SK-N-SH treated with all-trans-retinoic acid at 6 μM for 48 hours (cell line): ENCODE data around the gene IRF2BPL.
"Not testable (repeated sequence)": the region's sequence is repeated elsewhere in the genome, so short reads cannot be mapped to it uniquely, and the experiment has no call there.

Experiments
- CSRNP3 ChIP-seq: fragments of 250-450 bp; sonication (Bioruptor Pico); IDR thresholded peaks from 2 replicates; pipeline ENCODE4 v1.5.1; 2021; ENCODE audit warnings: mild to moderate bottlenecking, moderate library complexity
- ESRRG ChIP-seq: fragments of 250-450 bp; sonication (Bioruptor Pico); IDR thresholded peaks from 2 replicates; pipeline ENCODE4 v1.6.1; 2021; ENCODE audit warnings: mild to moderate bottlenecking
- GLIS3 ChIP-seq: fragments of 250-450 bp; sonication (Bioruptor Pico); IDR thresholded peaks from 2 replicates; pipeline ENCODE4 v1.5.0; 2020; ENCODE audit warnings: mild to moderate bottlenecking, moderate library complexity
- OSR1 ChIP-seq: fragments of 250-450 bp; sonication (Bioruptor Pico); IDR thresholded peaks from 2 replicates; pipeline ENCODE4 v1.8.0; 2022; ENCODE audit warnings: moderate library complexity, mild to moderate bottlenecking, inconsistent platforms
- PATZ1 ChIP-seq: fragments of 250-450 bp; sonication (Bioruptor Pico); IDR thresholded peaks from 2 replicates; pipeline ENCODE4 v1.8.0; 2020; ENCODE audit warnings: mild to moderate bottlenecking, moderate library complexity, borderline replicate concordance
- PPARA ChIP-seq: fragments of 250-450 bp; sonication (Bioruptor Pico); IDR thresholded peaks from 2 replicates; pipeline ENCODE4 v1.5.0; 2020; ENCODE audit warnings: mild to moderate bottlenecking, borderline replicate concordance
- RARB ChIP-seq: fragments of 250-450 bp; sonication (Bioruptor Pico); IDR thresholded peaks from 2 replicates; pipeline ENCODE4 v1.8.0; 2021; ENCODE audit warnings: mild to moderate bottlenecking, moderate library complexity
- SNAI2 ChIP-seq: fragments of 250-450 bp; sonication (Bioruptor Pico); IDR thresholded peaks from 2 replicates; pipeline ENCODE4 v1.5.0; 2020; ENCODE audit warnings: mild to moderate bottlenecking, moderate library complexity
- TCF4 ChIP-seq: fragments of 250-450 bp; sonication (Bioruptor Pico); IDR thresholded peaks from 2 replicates; pipeline ENCODE4 v1.8.0; 2021; ENCODE audit warnings: mild to moderate bottlenecking, moderate library complexity, borderline replicate concordance
- TOX ChIP-seq: fragments of 250-450 bp; sonication (Bioruptor Pico); IDR thresholded peaks from 2 replicates; pipeline ENCODE4 v1.8.0; 2021; ENCODE audit warnings: mild to moderate bottlenecking, moderate library complexity, borderline replicate concordance
- TSHZ2 ChIP-seq: fragments of 250-450 bp; sonication (Bioruptor Pico); IDR thresholded peaks from 2 replicates; pipeline ENCODE4 v1.5.0; 2020; ENCODE audit warnings: mild to moderate bottlenecking, moderate library complexity
- ZC3H10 ChIP-seq: fragments of 250-450 bp; sonication (Bioruptor Pico); IDR thresholded peaks from 2 replicates; pipeline ENCODE4 v1.5.1; 2021; ENCODE audit warnings: mild to moderate bottlenecking, moderate library complexity
- ZFP30 ChIP-seq: fragments of 450-650 bp; formaldehyde crosslinking; IDR thresholded peaks from 2 replicates; pipeline ENCODE4 v1.5.0; 2022; ENCODE audit warnings: mild to moderate bottlenecking, moderate library complexity
- ZNF565 ChIP-seq: fragments of 450-650 bp; formaldehyde crosslinking; conservative IDR thresholded peaks from 2 replicates; pipeline ENCODE4 v1.5.0; 2020; ENCODE audit warnings: low read depth, mild to moderate bottlenecking, moderate library complexity

- not testable (repeated sequence) for TF ChIP-seq TOX (CRISPR knock-in tag); TCF4 (CRISPR knock-in tag); OSR1; PATZ1 (CRISPR knock-in tag); RARB (CRISPR knock-in tag); ZFP30 (CRISPR knock-in tag); GLIS3 (CRISPR knock-in tag); ZNF565 (CRISPR knock-in tag); TSHZ2; ZC3H10 (CRISPR knock-in tag); PPARA (CRISPR knock-in tag); ESRRG (CRISPR knock-in tag); SNAI2 (CRISPR knock-in tag); CSRNP3 (CRISPR knock-in tag)
Measured at GRCh38 chr14:77021424-77021823, 7.1 kb downstream of the IRF2BPL start.
